Neural cell (in vitro differentiated cells): ENCODE measurements around the gene AGBL1. TPM values are rescaled to one million over a fixed set of nuclear protein-coding genes. Genes with fewer than 3 reads are reported as not detected.

Experiments
- H2AFZ ChIP-seq: fragments of 200-600, 300-800 bp; sonication (generic), shearing (Covaris generic); 2 replicates; pipeline ENCODE4 v1.6.0; 2014; ENCODE audit warnings: low read depth, mild to moderate bottlenecking, antibody characterized with exemption, low read length, moderate library complexity
- H3F3A ChIP-seq: fragments of 200-600 bp; shearing (Covaris generic); 2 replicates; pipeline ENCODE4 v1.6.1; 2016; ENCODE audit warnings: mild to moderate bottlenecking, moderate library complexity, mixed read lengths, antibody characterized with exemption, low read length; ENCODE audit not compliant: insufficient read depth, poor library complexity, severe bottlenecking
- H3K27ac ChIP-seq: fragments of 200-600, 300-800 bp; sonication (generic), shearing (Covaris generic); 2 replicates; pipeline ENCODE4 v1.5.1; 2014; ENCODE audit warnings: mild to moderate bottlenecking, low read length, moderate library complexity
- H3K27me3 ChIP-seq: fragments of 300-800, 200-600 bp; sonication (generic), shearing (Covaris generic); 2 replicates; pipeline ENCODE4 v1.6.0; 2014; ENCODE audit warnings: mild to moderate bottlenecking, low read depth, low read length, moderate library complexity; ENCODE audit not compliant: insufficient read depth
- H3K36me3 ChIP-seq: fragments of 300-800, 200-600 bp; sonication (generic), shearing (Covaris generic); 2 replicates; pipeline ENCODE4 v1.5.1; 2014; ENCODE audit warnings: mild to moderate bottlenecking, antibody characterized with exemption, low read length, moderate library complexity; ENCODE audit not compliant: insufficient read depth
- H3K4me2 ChIP-seq: fragments of 300-800, 200-600 bp; sonication (generic), shearing (Covaris generic); 2 replicates; pipeline ENCODE4 v1.6.0; 2014; ENCODE audit warnings: mild to moderate bottlenecking, low read length
- H3K4me3 ChIP-seq: fragments of 300-800, 200-600 bp; sonication (generic), shearing (Covaris generic); 2 replicates; pipeline ENCODE4 v1.5.1; 2014; ENCODE audit warnings: mild to moderate bottlenecking, low read length, moderate library complexity
- H3K79me2 ChIP-seq: fragments of 200-600 bp; shearing (Covaris generic); replicated peaks from 2 replicates; pipeline ENCODE4 v1.6.0; 2014; ENCODE audit warnings: mild to moderate bottlenecking, low read length, moderate library complexity; ENCODE audit not compliant: insufficient read depth
- H3K9ac ChIP-seq: fragments of 300-800, 200-600 bp; sonication (generic), shearing (Covaris generic); 2 replicates; pipeline ENCODE4 v1.6.1; 2016; ENCODE audit warnings: mild to moderate bottlenecking, low read length, mixed read lengths
- H3K9me2 ChIP-seq: fragments of 200-600 bp; shearing (Covaris generic); 2 replicates; pipeline ENCODE4 v1.6.1; 2016; ENCODE audit warnings: mild to moderate bottlenecking, low read length, mixed read lengths; ENCODE audit not compliant: insufficient read depth
- H3K9me3 ChIP-seq: fragments of 200-600, 300-800 bp; sonication (generic), shearing (Covaris generic); 2 replicates; pipeline ENCODE4 v1.6.1; 2016; ENCODE audit warnings: mild to moderate bottlenecking, mixed run types, low read length, moderate library complexity, mixed read lengths
- H4K20me1 ChIP-seq: fragments of 200-600 bp; shearing (Covaris generic); 2 replicates; pipeline ENCODE4 v1.6.1; 2016; ENCODE audit warnings: mild to moderate bottlenecking, mixed run types; ENCODE audit not compliant: insufficient read depth
- EP300 ChIP-seq: fragments of 450-650 bp; conservative IDR thresholded peaks from 2 replicates; pipeline ENCODE4 v1.6.1; 2014; ENCODE audit warnings: antibody characterized with exemption, mild to moderate bottlenecking, moderate library complexity; ENCODE audit not compliant: poor library complexity, severe bottlenecking
- EZH2 ChIP-seq: fragments of 200-600, 300-800 bp; shearing (Covaris generic), sonication (generic); IDR thresholded peaks from 2 replicates; pipeline ENCODE4 v1.6.1; 2014; ENCODE audit warnings: antibody characterized with exemption, low read length, borderline replicate concordance, mild to moderate bottlenecking; ENCODE audit not compliant: insufficient read depth, poor library complexity, severe bottlenecking
- MXI1 ChIP-seq: fragments of 450-650 bp; conservative IDR thresholded peaks from 2 replicates; pipeline ENCODE4 v1.6.1; 2014; ENCODE audit warnings: antibody characterized with exemption, mild to moderate bottlenecking; ENCODE audit not compliant: poor library complexity, severe bottlenecking
- POLR2AphosphoS5 ChIP-seq: IDR thresholded peaks from 2 replicates; pipeline ENCODE4 v1.6.1; 2012
- RAD21 ChIP-seq: fragments of 450-650 bp; conservative IDR thresholded peaks from 2 replicates; pipeline ENCODE4 v1.6.1; 2014; ENCODE audit warnings: antibody characterized with exemption, mild to moderate bottlenecking, moderate library complexity
- REST ChIP-seq: IDR thresholded peaks from 2 replicates; pipeline ENCODE4 v1.6.1; 2012; ENCODE audit warnings: borderline replicate concordance
- SMC3 ChIP-seq: fragments of 450-650 bp; conservative IDR thresholded peaks from 2 replicates; pipeline ENCODE4 v1.6.1; 2014; ENCODE audit warnings: antibody characterized with exemption, mild to moderate bottlenecking, moderate library complexity; ENCODE audit not compliant: poor library complexity
- TAF1 ChIP-seq: IDR thresholded peaks from 2 replicates; pipeline ENCODE4 v1.6.1; 2012; ENCODE audit warnings: low read depth
- polyA plus RNA-seq: library from polyadenylated mRNA; depleted of rRNA; stranded (reverse); fragments of >200 nt; gene quantifications from 2 replicates; pipeline ENCODE4 v1.2.3, GENCODE V29; 2014
- TF ChIP-seq, protein P1 (sequence below): fragments of 450-650 bp; IDR thresholded peaks from 2 replicates; pipeline ENCODE4 v1.5.1; 2014; ENCODE audit warnings: antibody characterized with exemption, mild to moderate bottlenecking, moderate library complexity; ENCODE audit not compliant: poor library complexity, severe bottlenecking

Gene AGBL1
- polyA plus RNA-seq, 1 donor from 2014 or later, result 0.12 TPM

DNA sequence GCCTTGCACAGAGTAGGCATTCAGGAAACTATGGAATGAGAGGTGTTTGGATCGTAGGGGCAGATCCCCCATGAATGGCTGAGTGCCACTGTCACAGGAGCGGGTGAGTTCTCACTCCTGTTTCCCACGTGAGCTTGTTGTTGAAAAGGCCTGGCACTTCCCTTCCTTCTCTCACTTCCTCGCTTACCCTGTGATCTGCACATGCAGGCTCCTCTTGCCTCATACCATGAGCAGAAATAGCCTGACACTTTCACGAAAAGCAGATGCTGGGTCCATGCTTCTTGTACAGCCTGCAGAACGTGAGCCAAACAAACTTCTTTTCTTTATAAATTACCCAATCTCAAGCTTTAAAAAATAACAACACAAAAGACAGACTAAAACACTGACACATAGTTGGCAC, 55.4 kb downstream of the AGBL1 start:
- no peak overlapping the region for H3K9ac ChIP-seq
- TF ChIP-seq POLR2AphosphoS5 (no peak), TAF1 (no peak), EZH2 (no peak), RAD21 (no peak), SMC3 (no peak), EP300 (no peak), MXI1 (no peak), REST (no peak)
- TF ChIP-seq, protein P1, sequence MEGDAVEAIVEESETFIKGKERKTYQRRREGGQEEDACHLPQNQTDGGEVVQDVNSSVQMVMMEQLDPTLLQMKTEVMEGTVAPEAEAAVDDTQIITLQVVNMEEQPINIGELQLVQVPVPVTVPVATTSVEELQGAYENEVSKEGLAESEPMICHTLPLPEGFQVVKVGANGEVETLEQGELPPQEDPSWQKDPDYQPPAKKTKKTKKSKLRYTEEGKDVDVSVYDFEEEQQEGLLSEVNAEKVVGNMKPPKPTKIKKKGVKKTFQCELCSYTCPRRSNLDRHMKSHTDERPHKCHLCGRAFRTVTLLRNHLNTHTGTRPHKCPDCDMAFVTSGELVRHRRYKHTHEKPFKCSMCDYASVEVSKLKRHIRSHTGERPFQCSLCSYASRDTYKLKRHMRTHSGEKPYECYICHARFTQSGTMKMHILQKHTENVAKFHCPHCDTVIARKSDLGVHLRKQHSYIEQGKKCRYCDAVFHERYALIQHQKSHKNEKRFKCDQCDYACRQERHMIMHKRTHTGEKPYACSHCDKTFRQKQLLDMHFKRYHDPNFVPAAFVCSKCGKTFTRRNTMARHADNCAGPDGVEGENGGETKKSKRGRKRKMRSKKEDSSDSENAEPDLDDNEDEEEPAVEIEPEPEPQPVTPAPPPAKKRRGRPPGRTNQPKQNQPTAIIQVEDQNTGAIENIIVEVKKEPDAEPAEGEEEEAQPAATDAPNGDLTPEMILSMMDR, result no peak
- no peaks in the 10 kb centered on the region for H3K27me3 ChIP-seq
- no peak overlapping the region for H2AFZ ChIP-seq
- H3F3A ChIP-seq, result no peaks in the 10 kb centered on the region
- H3K79me2 ChIP-seq, result no peaks in the 10 kb centered on the region
- no peaks in the 10 kb centered on the region for H3K36me3 ChIP-seq
- H3K4me3 ChIP-seq, result no peak overlapping the region
- H3K9me2 ChIP-seq, result no peaks in the 10 kb centered on the region
- H3K4me2 ChIP-seq, result no peak overlapping the region
- H3K27ac ChIP-seq, result no peak overlapping the region
- H4K20me1 ChIP-seq, result no peaks in the 10 kb centered on the region
- H3K9me3 ChIP-seq, result no peaks in the 10 kb centered on the region

- TF ChIP-seq SMC3 (no peak), MXI1 (no peak), EP300 (no peak)
- TF ChIP-seq, protein P1, result no peak
- Histone ChIP-seq H4K20me1 (no peaks in the 10 kb centered on the region), H3K9ac (no peak overlapping the region), H3K79me2 (no peaks in the 10 kb centered on the region), H3K36me3 (no peaks in the 10 kb centered on the region), H3K27ac (no peak overlapping the region), H2AFZ (no peak overlapping the region), H3K9me2 (no peaks in the 10 kb centered on the region), H3K4me3 (no peak overlapping the region), H3K9me3 (no peaks in the 10 kb centered on the region), H3K4me2 (no peak overlapping the region), H3K27me3 (no peaks in the 10 kb centered on the region), H3F3A (no peaks in the 10 kb centered on the region)
These were observed 57.2 kb downstream of the AGBL1 start for GRCh38 chr15:86136861-86137260.
